Endothelial cell of umbilical vein (primary cell): Measurements from ENCODE around the gene RAD51B. TPM values are rescaled to one million over a fixed set of nuclear protein-coding genes. Genes with fewer than 3 reads are reported as not detected.

Source experiments
- BruUV-seq: library from RNA; stranded (reverse); fragments of 400-500 nt; replicated peaks from 2 replicates; lab custom pipeline; 2021; lab: Mats Ljungman, UMichigan
- CTCF ChIA-PET: fragments of 300-600, 350-600 bp; sonication (Branson Sonifier 250); formaldehyde crosslinking; loops from one replicate; lab custom pipeline; 2021; ENCODE audit warnings: antibody characterized with exemption, inconsistent platforms; lab: Charles Lee
- POLR2A ChIA-PET: fragments of 300-600, 350-600 bp; sonication (Branson Sonifier 250); formaldehyde crosslinking; loops from one replicate; lab custom pipeline; 2021; ENCODE audit warnings: antibody characterized with exemption, inconsistent platforms; lab: Charles Lee
- DNase-seq: peaks from one replicate; pipeline ENCODE4 v3.0.0-alpha.2; 2011; ENCODE audit warnings: low read depth, low spot score
- FAIRE-seq: peaks from 2 replicates; lab custom pipeline; 2011; peaks lifted over from hg19 to GRCh38; lab: Jason Lieb, UNC
- H2AFZ ChIP-seq: 2 replicates; pipeline ENCODE4 v1.6.0; 2012; ENCODE audit warnings: low read depth, low read length, control low read depth, inconsistent platforms
- H3K27ac ChIP-seq: 2 replicates; pipeline ENCODE4 v1.5.1; 2011; ENCODE audit warnings: low read depth, mild to moderate bottlenecking, control low read depth, low read length, moderate library complexity; ENCODE audit not compliant: insufficient read depth
- H3K27me3 ChIP-seq, 2 experiments: 2 replicates each; pipeline versions ENCODE4 v1.6.0 to v1.6.1; 2011; ENCODE audit warnings: low read length in 2 of 2, mixed read lengths in 1 of 2; ENCODE audit not compliant: control insufficient read depth in 2 of 2, insufficient read depth in 2 of 2
- H3K36me3 ChIP-seq, 2 experiments: 2 replicates in 1 of 2; 3 replicates in 1 of 2; pipeline ENCODE4 v1.5.1; 2011; ENCODE audit warnings: low read length in 2 of 2, mild to moderate bottlenecking in 1 of 2, moderate library complexity in 1 of 2; ENCODE audit not compliant: control insufficient read depth in 2 of 2, insufficient read depth in 2 of 2; ENCODE audit errors: extremely low read depth in 1 of 2
- H3K4me1 ChIP-seq: 3 replicates; pipeline ENCODE4 v1.5.1; 2011; ENCODE audit warnings: mild to moderate bottlenecking, low read length; ENCODE audit not compliant: control insufficient read depth, insufficient read depth; ENCODE audit errors: extremely low read depth
- H3K4me2 ChIP-seq: 2 replicates; pipeline ENCODE4 v1.6.1; 2011; ENCODE audit warnings: low read length, control low read depth, mixed read lengths; ENCODE audit not compliant: insufficient read depth
- H3K4me3 ChIP-seq, 3 experiments: fragments of 200-600 bp in 1 of 3; sonication (generic), shearing (Covaris generic) in 1 of 3; replicated peaks in 1 of 3; 2 replicates each; pipeline ENCODE4 v1.5.1; 2011 to 2016; ENCODE audit warnings: control low read depth in 3 of 3, low read length in 3 of 3, mild to moderate bottlenecking in 2 of 3, inconsistent platforms in 1 of 3, low read depth in 1 of 3, moderate library complexity in 1 of 3; ENCODE audit not compliant: insufficient read depth in 1 of 3
- H3K79me2 ChIP-seq: 2 replicates; pipeline ENCODE4 v1.6.0; 2012; ENCODE audit warnings: low read length, inconsistent platforms; ENCODE audit not compliant: control insufficient read depth, insufficient read depth
- H3K9ac ChIP-seq: replicated peaks from 2 replicates; pipeline ENCODE3; 2011; ENCODE audit warnings: low read length, control low read depth; ENCODE audit not compliant: insufficient read depth; ENCODE audit errors: extremely low read depth
- H3K9me1 ChIP-seq: replicated peaks from 3 replicates; pipeline ENCODE4 v1.6.0; 2011; ENCODE audit warnings: mild to moderate bottlenecking, low read length; ENCODE audit not compliant: control insufficient read depth, insufficient read depth; ENCODE audit errors: extremely low read depth
- H3K9me3 ChIP-seq: replicated peaks from 2 replicates; pipeline ENCODE4 v1.5.1; 2012; ENCODE audit warnings: low read length, inconsistent platforms; ENCODE audit not compliant: control insufficient read depth, insufficient read depth
- H4K20me1 ChIP-seq: replicated peaks from 2 replicates; pipeline ENCODE3; 2011; ENCODE audit warnings: mild to moderate bottlenecking, low read length; ENCODE audit not compliant: control insufficient read depth, insufficient read depth; ENCODE audit errors: extremely low read depth
- EZH2 ChIP-seq: IDR thresholded peaks from 2 replicates; pipeline ENCODE4 v1.6.1; 2012; ENCODE audit warnings: borderline replicate concordance, low read depth, mild to moderate bottlenecking, moderate library complexity, low read length, inconsistent platforms; ENCODE audit not compliant: severe bottlenecking
- FOS ChIP-seq: IDR thresholded peaks from 2 replicates; pipeline ENCODE4 v1.6.1; 2011; ENCODE audit warnings: mild to moderate bottlenecking, low read length, moderate library complexity, borderline replicate concordance; ENCODE audit not compliant: insufficient read depth
- GATA2 ChIP-seq: IDR thresholded peaks from 2 replicates; pipeline ENCODE4 v1.7.0; 2011; ENCODE audit warnings: low read depth, mild to moderate bottlenecking, moderate library complexity, mixed read lengths, low read length; ENCODE audit not compliant: insufficient read length, insufficient read depth
- JUN ChIP-seq: IDR thresholded peaks from 2 replicates; pipeline ENCODE4 v1.6.1; 2011; ENCODE audit warnings: borderline replicate concordance, low read depth; ENCODE audit not compliant: insufficient read length, insufficient read depth
- MYC ChIP-seq: IDR thresholded peaks from one replicate; pipeline ENCODE4 v1.6.1; 2011; ENCODE audit warnings: mild to moderate bottlenecking, low read depth, low read length
- POLR2A ChIP-seq: IDR thresholded peaks from 2 replicates; pipeline ENCODE4 v1.6.1; 2012; ENCODE audit warnings: low read depth, mild to moderate bottlenecking, control low read depth, low read length
- POLR2AphosphoS5 ChIP-seq: IDR thresholded peaks from 2 replicates; pipeline ENCODE4 v1.6.1; 2012; ENCODE audit warnings: low read depth, mild to moderate bottlenecking, control low read depth, low read length, moderate library complexity; ENCODE audit not compliant: insufficient read depth
- dilution Hi-C: fragments of 300-500 bp; cut with MboI; formaldehyde crosslinking; loops from one replicate; pipeline ENCODE4 v1.15.0; 2019; ENCODE audit warnings: low sequenced_read_pairs; ENCODE audit not compliant: extremely low pct_ligation_motif_present
- intact Hi-C: fragments of 100-400 bp; cut with micrococcal nuclease; formaldehyde crosslinking; loops from one replicate; pipeline ENCODE4 v1.10.0; 2022
- polyA plus RNA-seq, 4 experiments: library from polyadenylated mRNA; depleted of rRNA in 3 of 4; stranded (reverse) in 3 of 4; unstranded in 1 of 4; fragments of >200 nt; gene quantifications; 2 replicates each; pipeline versions ENCODE4 v1.2.1 to v1.2.3, GENCODE V29; 2011 to 2012; ENCODE audit warnings: missing spikeins in 1 of 4
- total RNA-seq: library from RNA; stranded (reverse); gene quantifications from 2 replicates; pipeline ENCODE4 v1.2.3, GENCODE V29; 2021
- TF ChIP-seq, protein P1 (sequence below), 2 donors: IDR thresholded peaks; 1 replicate in 1 of 2; 2 replicates in 1 of 2; pipeline ENCODE4 v1.5.1; 2011; ENCODE audit warnings: low read length in 2 of 2, mild to moderate bottlenecking in 2 of 2, moderate library complexity in 2 of 2, control low read depth in 1 of 2, inconsistent platforms in 1 of 2, low read depth in 1 of 2; ENCODE audit not compliant: insufficient read depth in 1 of 2; ENCODE audit errors: extremely low read depth in 1 of 2
- TF ChIP-seq, protein P2 (sequence below): IDR thresholded peaks from 2 replicates; pipeline ENCODE4 v1.6.1; 2011; ENCODE audit not compliant: insufficient read depth, insufficient read length

RAD51B gene
- total and polyA plus RNA-seq, 2 donors (not counting 3 experiments of a cell fraction or from before 2014, with no cell fraction given) = 3.9 to 19.0 TPM

DNA sequence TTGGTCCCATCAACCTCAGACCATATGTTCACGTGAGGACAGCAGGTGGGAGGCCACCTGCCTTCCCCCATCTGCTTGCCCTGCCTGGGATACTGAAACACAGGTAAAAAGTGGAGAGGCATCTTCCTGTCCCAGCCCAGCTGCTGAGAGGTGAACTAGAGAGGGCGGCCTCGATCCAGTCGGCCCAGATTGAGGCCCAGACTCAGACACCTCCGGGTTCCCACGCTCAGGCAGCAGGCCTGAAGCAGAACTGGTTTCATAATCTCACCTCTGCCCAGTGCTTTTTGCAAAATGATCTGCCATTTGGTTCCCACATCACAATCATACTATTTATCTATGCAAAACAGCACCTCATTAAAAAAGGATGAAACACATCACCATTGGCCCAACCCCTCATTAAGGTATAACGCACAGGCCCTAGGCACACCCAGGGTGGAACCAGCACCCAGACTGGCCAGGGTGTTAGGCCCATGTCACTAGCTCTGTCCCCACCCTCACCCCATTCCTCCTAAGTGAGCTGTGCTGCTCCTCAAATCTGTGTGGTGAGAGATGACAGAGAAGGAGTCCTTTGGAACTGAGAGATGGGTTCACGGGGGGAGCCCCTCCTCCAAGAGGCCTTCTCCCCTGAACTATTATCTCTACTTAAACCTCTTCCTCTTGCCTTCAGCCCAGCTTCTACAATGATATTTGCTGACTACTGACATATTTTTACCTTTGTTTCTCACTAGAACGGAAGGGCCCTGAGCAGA, 892.2 kb downstream of the RAD51B start:
- no peaks in the 10 kb centered on the region for H3K79me2 ChIP-seq
- no TSS peak for BruUV-seq
- no peaks in the 10 kb centered on the region for H4K20me1 ChIP-seq
- H3K36me3 ChIP-seq = no peaks in the 10 kb centered on the region
- intact Hi-C loops (no loop called here), dilution Hi-C loops (no loop called here)
- no peaks in the 10 kb centered on the region for H3K27me3 ChIP-seq
- H3K4me1 ChIP-seq = no peaks in the 10 kb centered on the region
- no peak overlapping the region for H2AFZ ChIP-seq
- POLR2A ChIA-PET = no interaction called here
- no peak overlapping the region for H3K4me2 ChIP-seq
- TF ChIP-seq, protein P1, sequence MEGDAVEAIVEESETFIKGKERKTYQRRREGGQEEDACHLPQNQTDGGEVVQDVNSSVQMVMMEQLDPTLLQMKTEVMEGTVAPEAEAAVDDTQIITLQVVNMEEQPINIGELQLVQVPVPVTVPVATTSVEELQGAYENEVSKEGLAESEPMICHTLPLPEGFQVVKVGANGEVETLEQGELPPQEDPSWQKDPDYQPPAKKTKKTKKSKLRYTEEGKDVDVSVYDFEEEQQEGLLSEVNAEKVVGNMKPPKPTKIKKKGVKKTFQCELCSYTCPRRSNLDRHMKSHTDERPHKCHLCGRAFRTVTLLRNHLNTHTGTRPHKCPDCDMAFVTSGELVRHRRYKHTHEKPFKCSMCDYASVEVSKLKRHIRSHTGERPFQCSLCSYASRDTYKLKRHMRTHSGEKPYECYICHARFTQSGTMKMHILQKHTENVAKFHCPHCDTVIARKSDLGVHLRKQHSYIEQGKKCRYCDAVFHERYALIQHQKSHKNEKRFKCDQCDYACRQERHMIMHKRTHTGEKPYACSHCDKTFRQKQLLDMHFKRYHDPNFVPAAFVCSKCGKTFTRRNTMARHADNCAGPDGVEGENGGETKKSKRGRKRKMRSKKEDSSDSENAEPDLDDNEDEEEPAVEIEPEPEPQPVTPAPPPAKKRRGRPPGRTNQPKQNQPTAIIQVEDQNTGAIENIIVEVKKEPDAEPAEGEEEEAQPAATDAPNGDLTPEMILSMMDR (IDR thresholded peaks at IDR 0.05; ENCODE audit: extremely low read depth in 1 of 2, insufficient read depth in 1 of 2, low read depth in 1 of 2, low read length in 2 of 2) = no peak
- TF ChIP-seq EZH2 = no peak
- no peak for TF ChIP-seq MYC
- no peak for TF ChIP-seq GATA2
- TF ChIP-seq POLR2AphosphoS5 = no peak
- no peak for TF ChIP-seq JUN
- no peak for TF ChIP-seq FOS
- TF ChIP-seq, protein P2, sequence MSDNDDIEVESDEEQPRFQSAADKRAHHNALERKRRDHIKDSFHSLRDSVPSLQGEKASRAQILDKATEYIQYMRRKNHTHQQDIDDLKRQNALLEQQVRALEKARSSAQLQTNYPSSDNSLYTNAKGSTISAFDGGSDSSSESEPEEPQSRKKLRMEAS = no peak
- TF ChIP-seq POLR2A = no peak
- no peak overlapping the region for H3K9ac ChIP-seq
- H3K9me3 ChIP-seq = no peaks in the 10 kb centered on the region
- no peak for DNase-seq
- H3K9me1 ChIP-seq = no peaks in the 10 kb centered on the region
- CTCF ChIA-PET = no interaction called here
- FAIRE-seq = no peak
- H3K27ac ChIP-seq = no peak overlapping the region
- no peak overlapping the region for H3K4me3 ChIP-seq
